ENCODE data around the gene NDN.

NDN gene

DNA sequence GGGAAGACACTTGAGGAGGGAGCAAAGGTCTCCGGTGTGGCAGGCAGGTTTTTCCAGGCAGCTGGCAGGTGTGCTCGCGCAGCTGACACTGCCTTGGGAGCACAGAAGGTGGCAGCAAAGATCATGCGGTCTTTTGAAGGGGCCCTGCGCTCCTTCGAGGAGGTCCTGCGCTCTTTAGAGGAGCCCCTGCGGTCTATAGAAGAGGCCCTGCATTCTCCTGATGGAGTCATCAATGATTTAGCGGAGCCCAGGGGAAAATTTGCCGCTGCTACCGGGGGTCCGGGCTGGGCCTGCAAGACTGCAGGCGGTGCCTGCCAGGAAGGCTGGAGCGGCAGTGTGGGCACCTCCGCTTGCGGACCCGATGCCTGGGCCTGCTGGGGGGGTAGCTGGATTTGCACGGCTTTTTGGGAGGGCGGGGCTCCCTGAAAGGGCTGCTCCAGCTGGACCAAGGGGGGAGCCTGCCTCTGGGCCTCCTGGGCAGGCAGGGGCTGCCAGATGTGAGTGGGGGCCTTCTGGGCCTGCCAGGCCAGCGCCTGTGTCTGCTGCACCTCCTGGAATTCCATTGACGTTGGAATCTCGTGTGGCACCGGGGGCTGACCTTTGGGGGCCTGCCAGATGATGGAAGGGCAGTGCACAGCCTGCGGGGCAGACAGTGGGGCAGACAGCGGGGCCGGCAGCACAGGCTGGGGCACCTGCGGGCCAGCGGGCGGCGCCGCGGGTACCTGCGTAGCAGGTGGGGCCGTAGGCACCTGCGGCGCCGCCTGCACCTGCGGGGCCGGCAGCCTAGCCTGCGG is 41.5 kb downstream of the NDN start:
- TF ChIP-seq, protein P1, sequence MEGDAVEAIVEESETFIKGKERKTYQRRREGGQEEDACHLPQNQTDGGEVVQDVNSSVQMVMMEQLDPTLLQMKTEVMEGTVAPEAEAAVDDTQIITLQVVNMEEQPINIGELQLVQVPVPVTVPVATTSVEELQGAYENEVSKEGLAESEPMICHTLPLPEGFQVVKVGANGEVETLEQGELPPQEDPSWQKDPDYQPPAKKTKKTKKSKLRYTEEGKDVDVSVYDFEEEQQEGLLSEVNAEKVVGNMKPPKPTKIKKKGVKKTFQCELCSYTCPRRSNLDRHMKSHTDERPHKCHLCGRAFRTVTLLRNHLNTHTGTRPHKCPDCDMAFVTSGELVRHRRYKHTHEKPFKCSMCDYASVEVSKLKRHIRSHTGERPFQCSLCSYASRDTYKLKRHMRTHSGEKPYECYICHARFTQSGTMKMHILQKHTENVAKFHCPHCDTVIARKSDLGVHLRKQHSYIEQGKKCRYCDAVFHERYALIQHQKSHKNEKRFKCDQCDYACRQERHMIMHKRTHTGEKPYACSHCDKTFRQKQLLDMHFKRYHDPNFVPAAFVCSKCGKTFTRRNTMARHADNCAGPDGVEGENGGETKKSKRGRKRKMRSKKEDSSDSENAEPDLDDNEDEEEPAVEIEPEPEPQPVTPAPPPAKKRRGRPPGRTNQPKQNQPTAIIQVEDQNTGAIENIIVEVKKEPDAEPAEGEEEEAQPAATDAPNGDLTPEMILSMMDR (IDR thresholded peaks at IDR 0.05) = no peak
- Mint-ChIP-seq H3K4me3 (peak overlapping the region; percentile 74), H3K9me3 (peaks cover 50% of the 10 kb centered on the region), H3K27ac (no peak overlapping the region), H3K4me1 (peaks cover 18% of the 10 kb centered on the region), H3K27me3 (ENCODE audit: low read depth, poor library complexity) (peaks cover 27% of the 10 kb centered on the region), H3K36me3 (ENCODE audit: low read depth) (no peaks in the 10 kb centered on the region)
- DNase-seq = peak; percentile 23

DNA sequence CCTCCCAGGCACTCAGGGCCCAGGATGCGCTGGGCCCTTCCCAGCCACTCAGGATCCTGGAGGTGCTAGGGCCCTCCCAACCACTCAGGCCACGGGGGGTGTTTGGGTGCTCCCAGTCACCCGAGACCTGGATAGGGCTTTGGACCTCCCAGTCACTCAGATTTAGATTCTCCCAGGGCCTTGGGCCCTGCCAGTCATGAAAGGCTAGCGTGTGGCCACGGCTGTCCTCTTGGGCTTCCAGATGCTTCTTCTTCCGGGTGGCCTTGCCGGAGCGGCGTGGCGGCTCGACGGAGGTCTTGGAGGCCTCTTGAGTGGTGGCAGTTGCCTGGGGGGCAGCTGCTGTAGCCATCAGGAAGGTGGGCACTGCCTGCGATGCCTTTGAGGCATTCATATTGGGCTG is 42.3 kb downstream of the NDN start:
- H3K27me3 Mint-ChIP-seq (ENCODE audit: low read depth, poor library complexity) = peaks cover 27% of the 10 kb centered on the region
- DNase-seq = no peak
- H3K36me3 Mint-ChIP-seq (ENCODE audit: low read depth) = no peaks in the 10 kb centered on the region
- peaks cover 18% of the 10 kb centered on the region for H3K4me1 Mint-ChIP-seq
- peaks cover 45% of the 10 kb centered on the region for H3K9me3 Mint-ChIP-seq
- TF ChIP-seq, protein P1 (IDR thresholded peaks at IDR 0.05) = no peak
- peak overlapping the region; percentile 74 for H3K4me3 Mint-ChIP-seq
- H3K27ac Mint-ChIP-seq = no peak overlapping the region

DNA sequence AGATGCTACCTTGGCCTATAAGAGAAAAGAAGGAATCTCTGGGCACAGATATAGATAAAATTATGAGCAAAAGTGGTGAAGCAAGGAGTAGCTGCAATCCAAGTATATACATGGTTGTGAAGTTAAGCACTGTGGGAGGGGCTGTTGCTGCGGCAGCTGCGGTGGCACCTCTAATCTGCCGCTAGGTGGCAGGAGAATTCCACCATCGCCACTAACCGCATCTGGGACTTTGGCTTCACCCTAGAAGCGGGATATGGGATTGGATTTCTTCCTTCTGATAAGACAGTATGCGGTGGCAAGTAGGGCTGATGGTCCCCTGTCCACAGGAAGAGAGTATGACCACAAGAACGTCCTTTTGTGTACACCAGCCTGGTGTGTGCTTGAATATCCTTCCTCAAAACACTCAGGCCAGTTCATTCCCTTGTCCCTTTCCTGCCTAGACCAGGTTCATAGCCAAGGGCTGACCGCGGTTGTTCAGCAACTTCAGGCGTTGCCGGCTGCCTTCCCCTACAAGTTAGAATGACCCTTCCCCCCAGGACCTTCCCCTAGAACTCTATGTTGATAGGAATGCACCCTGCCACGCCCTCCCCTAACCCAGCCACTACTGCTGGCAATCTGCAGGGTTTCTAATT is 44.6 kb downstream of the NDN start:
- Mint-ChIP-seq H3K9me3 (peaks cover 43% of the 10 kb centered on the region), H3K4me3 (peak overlapping the region; percentile 5), H3K27me3 (ENCODE audit: low read depth, poor library complexity) (peaks cover 22% of the 10 kb centered on the region), H3K27ac (no peak overlapping the region), H3K36me3 (ENCODE audit: low read depth) (no peaks in the 10 kb centered on the region), H3K4me1 (peaks cover 8% of the 10 kb centered on the region)
- TF ChIP-seq, protein P1 (IDR thresholded peaks at IDR 0.05) = peak; percentile 80
- peak; percentile 64 for DNase-seq

Measured in nephron progenitor cell (in vitro differentiated cells).